HepG2 (cell line): ENCODE data around the gene ISY1.
"Not testable (repeated sequence)": the region's sequence is repeated elsewhere in the genome, so short reads cannot be mapped to it uniquely, and the experiment has no call there.

Experiments
- AFF4 ChIP-seq: sonication (generic); formaldehyde crosslinking; IDR thresholded peaks from 2 replicates; pipeline ENCODE4 v1.4.0; 2020; ENCODE audit warnings: missing genetic modification reagents
- CTCF ChIP-seq: sonication (generic); formaldehyde crosslinking; IDR thresholded peaks from 2 replicates; pipeline ENCODE4 v1.5.0; 2020; ENCODE audit warnings: mild to moderate bottlenecking, missing genetic modification reagents, moderate library complexity
- RBFOX2 ChIP-seq: fragments of 200-400 bp; formaldehyde crosslinking; IDR thresholded peaks from 2 replicates; pipeline ENCODE4 v1.6.1; 2017; ENCODE audit warnings: low read depth, mild to moderate bottlenecking, low read length
- SMC3 ChIP-seq: IDR thresholded peaks from 2 replicates; pipeline ENCODE4 v1.6.1; 2011; ENCODE audit warnings: low read length, improper control_type of control experiment
- TSC22D2 ChIP-seq: sonication (generic); formaldehyde crosslinking; IDR thresholded peaks from 2 replicates; pipeline ENCODE4 v1.5.1; 2020; ENCODE audit warnings: missing genetic modification reagents, mild to moderate bottlenecking, borderline replicate concordance
- ZMYM3 ChIP-seq: sonication (generic); formaldehyde crosslinking; IDR thresholded peaks from 2 replicates; pipeline ENCODE4 v1.5.1; 2020; ENCODE audit warnings: mild to moderate bottlenecking, missing genetic modification reagents
- ZNF580 ChIP-seq: IDR thresholded peaks from 2 replicates; pipeline ENCODE4 v1.6.1; 2016; ENCODE audit warnings: low read depth, borderline replicate concordance
- TF ChIP-seq, protein P1 (sequence below): sonication (generic); formaldehyde crosslinking; IDR thresholded peaks from 2 replicates; pipeline ENCODE4 v1.4.0; 2020; ENCODE audit warnings: missing genetic modification reagents

GRCh38 chr3:129136275-129136674 lies 24.6 kb downstream of the ISY1 start:
- TF ChIP-seq CTCF (CRISPR knock-in tag); ZNF580 (CRISPR knock-in tag); SMC3; ZMYM3 (CRISPR knock-in tag); RBFOX2; TSC22D2 (CRISPR knock-in tag); AFF4 (CRISPR knock-in tag): not testable (repeated sequence)
- TF ChIP-seq, protein P1, sequence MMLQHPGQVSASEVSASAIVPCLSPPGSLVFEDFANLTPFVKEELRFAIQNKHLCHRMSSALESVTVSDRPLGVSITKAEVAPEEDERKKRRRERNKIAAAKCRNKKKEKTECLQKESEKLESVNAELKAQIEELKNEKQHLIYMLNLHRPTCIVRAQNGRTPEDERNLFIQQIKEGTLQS (CRISPR knock-in tag), result not testable (repeated sequence)
